Endodermal cell (in vitro differentiated cells): Measurements from ENCODE around the gene TBX5. TPM values are rescaled to one million over a fixed set of nuclear protein-coding genes. Genes with fewer than 3 reads are reported as not detected.

ENCODE experiments used
- DNase-seq: peaks from one replicate; pipeline ENCODE4 v3.0.0-alpha.2; 2017
- H3K27ac ChIP-seq: 2 replicates; pipeline ENCODE4 v1.5.1; 2013; ENCODE audit warnings: mild to moderate bottlenecking, low read depth, low read length, moderate library complexity
- H3K27me3 ChIP-seq: 2 replicates; pipeline ENCODE4 v1.6.1; 2013; ENCODE audit warnings: mild to moderate bottlenecking, low read length, moderate library complexity; ENCODE audit not compliant: insufficient read depth, control insufficient read depth, poor library complexity, severe bottlenecking
- H3K36me3 ChIP-seq: 2 replicates; pipeline ENCODE4 v1.7.0; 2013; ENCODE audit warnings: mild to moderate bottlenecking, low read length, moderate library complexity; ENCODE audit not compliant: control insufficient read depth, insufficient read depth
- H3K4me1 ChIP-seq: one replicate; pipeline ENCODE4 v1.7.0; 2013; ENCODE audit warnings: low read length; ENCODE audit not compliant: control insufficient read depth, insufficient read depth
- H3K4me3 ChIP-seq: 2 replicates; pipeline ENCODE4 v1.5.1; 2013; ENCODE audit warnings: mild to moderate bottlenecking, low read length, moderate library complexity
- H3K9ac ChIP-seq: 2 replicates; pipeline ENCODE4 v1.6.1; 2013; ENCODE audit warnings: mild to moderate bottlenecking, low read length, moderate library complexity; ENCODE audit not compliant: poor library complexity, severe bottlenecking; ENCODE audit errors: extremely low read depth
- H3K9me3 ChIP-seq: 2 replicates; pipeline ENCODE4 v1.6.1; 2013; ENCODE audit warnings: mild to moderate bottlenecking, low read length, moderate library complexity; ENCODE audit not compliant: control insufficient read depth
- H3K27ac Mint-ChIP-seq: 2 replicates; pipeline ENCODE4 v1.8.0; 2020; ENCODE audit warnings: mixed read lengths
- H3K27me3 Mint-ChIP-seq: 2 replicates; pipeline ENCODE4 v1.8.0; 2021; ENCODE audit warnings: mild to moderate bottlenecking, mixed read lengths; ENCODE audit not compliant: insufficient read depth
- H3K36me3 Mint-ChIP-seq: 2 replicates; pipeline ENCODE4 v1.8.0; 2020; ENCODE audit warnings: low read depth, mixed read lengths
- H3K4me1 Mint-ChIP-seq: 2 replicates; pipeline ENCODE4 v1.8.0; 2020; ENCODE audit warnings: mixed read lengths
- H3K4me3 Mint-ChIP-seq: 2 replicates; pipeline ENCODE4 v1.8.0; 2020; ENCODE audit warnings: mild to moderate bottlenecking, moderate library complexity, mixed read lengths
- H3K9me3 Mint-ChIP-seq: 2 replicates; pipeline ENCODE4 v1.8.0; 2020; ENCODE audit warnings: mild to moderate bottlenecking, mixed read lengths
- CTCF ChIP-seq: fragments of 200-600 bp; sonication (generic); conservative IDR thresholded peaks from 2 replicates; pipeline ENCODE4 v1.5.0; 2021; ENCODE audit warnings: antibody characterized with exemption, mild to moderate bottlenecking
- WGBS, 2 experiments: methylation state at CpG; one replicate each; pipeline versions ENCODE4 v1.1.5 to v1.1.7; 2013; ENCODE audit warnings: missing lambda C conversion rate in 2 of 2, mixed read lengths in 1 of 2; ENCODE audit not compliant: insufficient coverage in 1 of 2, insufficient read length in 1 of 2; 5-methylcytosine and 5-hydroxymethylcytosine counted together
- long read RNA-seq, 4 experiments: library from polyadenylated mRNA in 2 of 4; library from RNA in 1 of 4; library from capped mRNA in 1 of 4; stranded (forward) in 3 of 4; unstranded in 1 of 4; transcript quantifications; one replicate each; pipeline ENCODE4 v2.0.0, GENCODE V29; 2020 to 2021; ENCODE audit warnings: inconsistent platforms in 1 of 4
- polyA plus RNA-seq, 2 experiments: library from polyadenylated mRNA; stranded (reverse); fragments of 50-300 nt; gene quantifications; one replicate each; pipeline ENCODE4 v1.2.3, GENCODE V29; 2013
- total RNA-seq, 2 donors: library from RNA; stranded (reverse); fragmentation: NEBNext Ultra II Directional in 1 of 2; extraction: Animal tissue kit (Norgen Biotek cat#: 25700) in 1 of 2; gene quantifications; 2 replicates in 1 of 2; 3 replicates in 1 of 2; pipeline ENCODE4 v1.2.1, GENCODE V29; 2021

Gene TBX5
- total RNA-seq = not detected
- 0.14 TPM for polyA plus RNA-seq (2013, experiment 1 of 2)
- polyA plus RNA-seq (2013, experiment 2 of 2) = 0.17 TPM
- long read RNA-seq, experiment 1 = 0 reads
- long read RNA-seq, experiment 2 = 0 reads
- long read RNA-seq, experiment 3 = 0 reads
- long read RNA-seq, experiment 4 = 0 reads

- no peak within 1 kb of the TSS for H3K9ac ChIP-seq
- Mint-ChIP-seq H3K27me3 (peaks cover 100% of the 10 kb centered on the region), H3K9me3 (no peaks in the 10 kb centered on the region), H3K27ac (no peak within 1 kb of the TSS), H3K4me3 (peak within 1 kb of the TSS; percentile 37), H3K36me3 (no peaks in the 10 kb centered on the region), H3K4me1 (peaks cover 31% of the 10 kb centered on the region)
- no peak within 1 kb of the TSS for H3K27ac ChIP-seq
- H3K4me3 ChIP-seq = no peak within 1 kb of the TSS
- peaks cover 100% of the 10 kb centered on the region for H3K27me3 ChIP-seq
- H3K36me3 ChIP-seq = no peaks in the 10 kb centered on the region
- no peak for TF ChIP-seq CTCF
- no peaks in the 10 kb centered on the region for H3K4me1 ChIP-seq
- DNase-seq = no peak
- WGBS, 2 experiments = 1% methylated on average over 18 to 39 of the region's 39 CpGs
- H3K9me3 ChIP-seq = no peaks in the 10 kb centered on the region
These were observed at the start of gene TBX5 for GRCh38 chr12:114405519-114406271. Gene TBX5 (minus strand): TSS chr12:114406144. CDS start chr12:114403898, 2,246 bp downstream.

GRCh38 chr12:114451657-114452056, 45.7 kb upstream of the TBX5 start:
- H3K27ac Mint-ChIP-seq = no peak overlapping the region
- H3K4me1 Mint-ChIP-seq = peaks cover 2% of the 10 kb centered on the region
- Histone ChIP-seq H3K27me3 (peaks cover 97% of the 10 kb centered on the region), H3K36me3 (no peaks in the 10 kb centered on the region), H3K4me3 (no peak overlapping the region), H3K9me3 (peaks cover under 1% of the 10 kb centered on the region), H3K27ac (no peak overlapping the region), H3K4me1 (no peaks in the 10 kb centered on the region), H3K9ac (no peak overlapping the region)
- no peak overlapping the region for H3K4me3 Mint-ChIP-seq
- no peaks in the 10 kb centered on the region for H3K36me3 Mint-ChIP-seq
- 70 to 75% methylated on average over 1 to 2 of the region's 2 CpGs for WGBS, 2 experiments
- peaks cover 95% of the 10 kb centered on the region for H3K27me3 Mint-ChIP-seq
- no peak for DNase-seq
- no peaks in the 10 kb centered on the region for H3K9me3 Mint-ChIP-seq
- TF ChIP-seq CTCF = no peak

GRCh38 chr12:114450515-114451300, 44.8 kb upstream of the TBX5 start:
- peak; percentile 41 for DNase-seq
- Histone ChIP-seq H3K4me1 (no peaks in the 10 kb centered on the region), H3K9ac (no peak overlapping the region), H3K27me3 (peaks cover 97% of the 10 kb centered on the region), H3K36me3 (no peaks in the 10 kb centered on the region), H3K4me3 (no peak overlapping the region), H3K9me3 (peaks cover 6% of the 10 kb centered on the region), H3K27ac (no peak overlapping the region)
- no peaks in the 10 kb centered on the region for H3K36me3 Mint-ChIP-seq
- H3K4me1 Mint-ChIP-seq = peaks cover 2% of the 10 kb centered on the region
- WGBS, 2 experiments = 22 to 30% methylated on average over 6 of the region's 7 CpGs
- H3K27me3 Mint-ChIP-seq = peaks cover 97% of the 10 kb centered on the region
- H3K27ac Mint-ChIP-seq = no peak overlapping the region
- no peak overlapping the region for H3K4me3 Mint-ChIP-seq
- H3K9me3 Mint-ChIP-seq = no peaks in the 10 kb centered on the region
- no peak for TF ChIP-seq CTCF
